ENCODE measurements around the gene ASTN2. TPM values are rescaled to one million over a fixed set of nuclear protein-coding genes. Genes with fewer than 3 reads are reported as not detected.

The ASTN2 gene
- polyA plus RNA-seq, 4 donors = 13.7 to 15.5 (median 14.5) TPM

- DNase-seq (ENCODE audit: low read depth in 4 of 4, low spot score in 2 of 4) = no peak
Observed at GRCh38 chr9:117368684-117369230, 46.1 kb downstream of the ASTN2 start.

DNA sequence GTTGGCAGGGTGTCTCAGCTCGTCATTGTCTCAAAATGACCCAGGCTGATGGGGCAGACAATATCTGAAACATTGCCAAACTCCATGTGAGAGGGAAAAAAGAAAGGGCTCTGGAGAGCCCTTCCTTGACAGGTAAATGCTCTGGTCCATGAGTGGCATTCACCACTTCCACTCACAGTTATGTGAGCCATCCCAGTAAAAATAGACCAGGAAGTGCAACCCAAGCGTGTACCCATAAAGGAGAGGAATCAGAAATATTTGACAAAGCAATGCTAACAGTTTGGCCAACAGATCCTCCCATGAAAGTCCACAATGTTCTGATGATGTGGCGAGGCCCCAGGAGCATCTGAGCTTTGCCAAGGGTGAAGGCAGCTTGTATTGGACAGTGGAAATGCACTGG, 49.4 kb downstream of the ASTN2 start:
- DNase-seq (ENCODE audit: low read depth in 4 of 4, low spot score in 2 of 4) = no peak

GRCh38 chr9:117363006-117363405, 51.9 kb downstream of the ASTN2 start:
- no peak for DNase-seq (ENCODE audit: low read depth in 4 of 4, low spot score in 2 of 4)

DNA sequence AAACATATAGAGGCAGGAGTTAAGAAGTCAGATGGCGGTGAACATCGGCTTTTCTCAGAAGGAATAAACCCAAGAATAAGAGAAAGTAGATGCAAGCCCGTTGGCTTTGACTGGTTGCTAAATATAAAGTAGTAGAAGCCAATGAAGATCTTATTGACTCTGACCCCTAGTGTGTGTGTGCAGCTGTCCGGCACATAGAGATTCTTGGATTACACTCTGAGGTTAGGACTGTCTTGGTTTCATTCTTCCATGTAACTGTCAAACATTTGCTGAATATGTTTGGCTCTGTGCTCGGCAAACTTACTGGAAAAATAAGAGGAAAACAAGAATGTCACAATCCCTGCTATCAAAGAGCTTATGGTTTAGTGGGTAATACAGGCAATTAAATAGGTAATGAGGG, 54.9 kb downstream of the ASTN2 start:
- no peak for DNase-seq (ENCODE audit: low read depth in 4 of 4, low spot score in 2 of 4)

DNA sequence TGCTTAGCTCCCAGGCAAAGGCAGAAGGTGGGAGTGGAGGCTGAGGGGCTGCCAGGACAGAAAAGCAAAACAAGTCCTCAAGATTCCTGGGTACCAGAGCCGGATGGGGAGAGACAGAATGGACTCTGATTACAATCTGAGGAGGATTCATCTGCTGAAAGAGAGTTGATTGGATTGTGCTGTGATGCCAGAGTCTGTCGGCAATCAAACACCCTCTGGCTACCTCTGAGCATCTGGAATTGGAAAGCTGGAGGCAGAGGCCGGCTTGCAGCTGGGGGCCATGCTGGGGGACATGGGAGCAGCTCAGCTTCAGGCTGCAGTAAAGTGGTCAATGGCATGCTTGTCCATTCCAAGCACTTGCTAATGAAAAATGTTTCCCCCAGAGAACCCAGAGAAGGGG, 59.3 kb downstream of the ASTN2 start:
- DNase-seq (ENCODE audit: low read depth in 4 of 4, low spot score in 2 of 4) = no peak

DNA sequence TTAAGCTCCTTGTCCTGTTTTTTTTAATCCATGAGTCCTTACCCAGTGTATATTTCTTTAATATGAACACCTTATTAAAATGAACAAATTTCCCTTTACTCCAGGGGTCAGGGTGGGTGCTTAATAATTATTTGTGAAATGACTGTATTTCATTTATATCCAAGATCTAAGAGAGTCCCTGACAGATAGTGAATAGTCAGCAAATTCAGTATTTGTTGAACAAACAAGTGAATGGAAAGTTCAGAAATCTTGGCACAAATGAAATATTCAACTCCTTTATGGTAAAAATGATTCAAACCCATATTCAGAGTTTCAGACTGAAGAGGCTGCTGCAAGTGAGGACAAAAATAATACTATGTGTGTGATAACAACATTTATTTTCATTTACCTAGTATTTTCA, 59.9 kb downstream of the ASTN2 start:
- DNase-seq (ENCODE audit: low read depth in 4 of 4, low spot score in 2 of 4) = no peak

GRCh38 chr9:117354244-117354847, 60.5 kb downstream of the ASTN2 start:
- DNase-seq (ENCODE audit: low read depth in 4 of 4, low spot score in 2 of 4) = no peak

- no peak for DNase-seq (ENCODE audit: low read depth in 4 of 4, low spot score in 2 of 4)
Observed at GRCh38 chr9:117344892-117345660, 69.8 kb downstream of the ASTN2 start.

DNA sequence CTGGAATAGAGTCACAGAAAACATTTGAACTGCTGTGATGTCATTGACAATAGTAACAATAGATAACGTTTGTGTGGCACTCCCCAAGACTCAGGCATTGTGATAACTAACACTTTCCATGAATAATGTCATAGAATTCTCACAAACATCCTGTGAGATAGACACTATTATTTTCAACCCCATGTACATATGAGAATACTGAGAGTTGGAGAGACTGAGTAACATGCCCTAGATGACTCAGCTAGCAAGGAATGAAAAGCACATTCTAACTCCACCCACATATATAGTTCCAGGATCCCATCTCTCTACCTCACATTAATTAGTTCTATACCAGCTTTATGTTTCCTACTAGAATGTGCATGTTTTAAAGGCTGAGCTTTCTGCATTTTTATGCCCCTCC, 71.4 kb downstream of the ASTN2 start:
- DNase-seq (ENCODE audit: low read depth in 4 of 4, low spot score in 2 of 4) = no peak

DNA sequence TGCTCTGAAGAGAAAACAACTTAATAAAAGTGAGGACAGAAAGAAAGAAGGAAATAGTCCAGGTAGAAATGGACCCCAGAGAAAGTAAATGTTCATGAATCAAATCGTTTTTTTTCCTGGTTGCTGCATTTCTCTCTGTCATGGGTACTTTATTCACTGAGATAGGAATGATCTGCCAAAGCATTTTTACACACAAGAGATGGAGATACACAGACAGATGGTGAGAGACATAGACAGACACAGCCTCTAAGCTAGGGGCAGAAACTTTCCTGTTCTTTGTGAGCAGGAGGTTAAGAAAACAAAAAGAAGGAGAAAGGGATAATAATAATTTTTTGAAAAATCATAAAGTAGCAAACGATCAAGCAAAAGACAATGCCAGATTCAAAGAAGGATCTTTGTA, 73.7 kb downstream of the ASTN2 start:
- DNase-seq (ENCODE audit: low read depth in 4 of 4, low spot score in 2 of 4) = no peak

- no peak for DNase-seq (ENCODE audit: low read depth in 4 of 4, low spot score in 2 of 4)
Observed at GRCh38 chr9:117340422-117340821, 74.4 kb downstream of the ASTN2 start.

DNA sequence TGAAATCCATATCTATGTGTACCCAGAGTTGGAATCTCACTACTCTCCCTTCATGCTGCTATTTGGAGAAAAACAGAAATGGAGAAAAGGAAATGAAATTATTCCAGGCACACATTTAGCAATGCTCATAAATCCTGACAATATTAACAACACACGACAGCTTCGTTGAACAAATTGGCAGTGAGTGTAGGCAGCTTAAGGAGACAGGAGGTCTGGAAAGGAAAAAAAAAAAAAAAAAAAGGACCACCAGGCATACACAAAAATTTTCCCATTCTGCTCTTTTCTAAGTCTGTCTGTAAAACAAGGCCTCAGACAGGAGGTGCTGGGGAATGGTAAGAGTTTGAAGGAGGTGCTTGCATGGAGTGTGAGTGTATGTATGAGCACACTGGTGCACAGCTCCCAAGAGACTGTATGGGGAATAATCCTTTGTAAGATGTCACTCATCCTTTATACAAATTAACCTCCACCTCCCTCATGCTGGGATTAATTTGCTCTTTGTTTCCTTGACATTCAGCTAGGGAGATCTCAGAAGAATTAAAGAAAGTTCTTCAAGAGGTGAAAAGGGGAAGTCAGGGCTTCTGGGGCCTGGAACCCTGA, 78.9 kb downstream of the ASTN2 start:
- DNase-seq (ENCODE audit: low read depth in 4 of 4, low spot score in 2 of 4) = no peak

DNA sequence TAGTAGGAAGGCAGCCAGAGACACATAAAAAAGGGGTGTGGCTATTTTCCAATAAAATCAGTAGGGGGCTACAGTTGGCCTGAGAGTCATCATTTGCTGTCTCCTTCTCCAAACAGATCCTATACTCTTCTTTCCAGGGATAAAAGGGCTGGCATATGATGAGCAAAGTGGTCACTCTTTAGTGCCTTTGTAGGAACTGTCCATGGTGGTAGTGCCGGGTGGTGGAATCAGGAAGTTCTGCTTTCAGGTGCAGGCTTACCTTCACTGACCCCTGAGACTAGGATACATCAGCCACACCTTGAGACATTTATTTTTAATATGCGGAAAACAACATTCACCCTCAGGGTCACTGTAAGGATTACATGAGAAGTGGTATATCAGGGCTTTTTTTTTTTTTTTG, 80.8 kb downstream of the ASTN2 start:
- DNase-seq (ENCODE audit: low read depth in 4 of 4, low spot score in 2 of 4) = no peak

DNA sequence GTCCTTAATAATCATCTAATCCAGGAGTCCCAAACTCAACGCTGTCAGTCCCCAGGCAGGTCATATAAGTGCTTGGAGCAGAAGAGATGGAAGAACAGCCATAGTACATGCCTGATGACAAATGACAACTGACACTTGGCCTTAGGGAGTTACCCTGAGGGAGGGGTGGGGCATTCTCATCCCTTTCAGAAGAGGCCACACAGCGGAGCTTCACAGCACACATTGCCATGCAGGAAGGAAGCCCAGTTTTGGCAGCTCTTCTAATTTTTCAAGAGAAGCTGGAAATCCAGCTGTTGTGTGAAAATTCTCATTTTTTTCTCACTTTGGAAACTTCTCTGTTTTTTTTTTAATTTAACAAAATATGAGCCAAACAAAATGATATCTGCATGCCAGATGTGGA, 89.0 kb downstream of the ASTN2 start:
- DNase-seq (ENCODE audit: low read depth in 4 of 4, low spot score in 2 of 4) = no peak

GRCh38 chr9:117325110-117325731, 89.6 kb downstream of the ASTN2 start:
- no peak for DNase-seq (ENCODE audit: low read depth in 4 of 4, low spot score in 2 of 4)

DNA sequence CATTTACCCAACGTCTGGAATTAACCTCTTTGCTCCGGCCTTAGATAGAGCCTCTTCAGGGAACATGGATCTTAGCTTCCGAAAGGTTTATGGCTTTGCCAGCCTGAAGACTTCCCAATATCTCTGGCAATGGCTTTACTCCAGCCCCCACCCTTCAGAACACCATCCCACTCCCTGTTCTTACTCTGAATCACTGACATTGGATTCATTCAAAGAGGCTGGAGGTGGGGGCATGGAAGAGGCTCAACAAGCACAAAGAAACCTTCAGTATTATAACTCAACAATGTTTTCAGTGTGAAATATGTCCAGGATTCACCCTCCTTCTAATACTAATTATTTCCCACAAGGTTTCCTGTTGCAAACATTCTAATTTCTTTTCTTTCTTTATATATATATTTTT, 91.5 kb downstream of the ASTN2 start:
- DNase-seq (ENCODE audit: low read depth in 4 of 4, low spot score in 2 of 4) = no peak

- no peak for DNase-seq (ENCODE audit: low read depth in 4 of 4, low spot score in 2 of 4)
Observed at GRCh38 chr9:117317192-117317591, 97.7 kb downstream of the ASTN2 start.

- no peak for DNase-seq (ENCODE audit: low read depth in 4 of 4, low spot score in 2 of 4)
Observed at GRCh38 chr9:117315236-117315635, 99.6 kb downstream of the ASTN2 start.

DNA sequence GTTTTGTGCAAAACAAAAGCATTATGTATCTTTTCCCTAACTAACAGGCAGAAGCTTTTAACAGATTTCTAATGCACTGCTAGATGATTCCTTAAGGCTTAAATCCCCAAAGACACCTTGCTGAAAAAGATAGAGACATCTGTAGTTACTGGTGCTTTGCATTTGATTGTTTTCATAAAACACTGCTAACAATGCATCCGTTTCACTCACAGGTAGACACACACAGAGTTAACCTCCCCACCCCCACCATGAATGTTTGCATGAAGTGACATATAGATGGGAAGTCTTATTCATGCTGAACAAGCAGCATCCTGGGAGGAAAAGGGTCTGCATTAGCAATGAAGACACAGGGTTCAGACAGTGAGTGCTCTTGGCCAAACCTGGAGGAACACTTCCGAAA, 100.9 kb downstream of the ASTN2 start:
- no peak for DNase-seq (ENCODE audit: low read depth in 4 of 4, low spot score in 2 of 4)

DNA sequence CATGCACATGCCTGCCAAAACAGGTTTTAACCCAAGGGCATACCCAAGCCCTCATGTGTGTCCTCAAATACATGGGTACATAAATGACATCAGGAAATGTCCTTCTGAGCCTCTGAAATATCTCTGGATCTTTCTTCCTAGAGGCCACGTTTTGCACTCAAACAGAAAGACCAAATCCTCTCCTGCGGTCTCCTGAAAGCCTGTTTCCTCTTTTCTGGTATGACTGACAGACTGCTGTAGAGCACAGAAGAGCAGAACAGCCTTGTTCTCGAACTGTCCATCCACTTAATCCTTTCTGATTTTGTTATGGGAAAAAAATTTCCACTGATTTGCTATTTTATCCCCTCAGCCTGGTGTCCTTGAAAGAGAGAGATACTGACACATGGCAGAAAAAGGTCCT, 107.2 kb downstream of the ASTN2 start:
- no peak for DNase-seq (ENCODE audit: low read depth in 4 of 4, low spot score in 2 of 4)

DNA sequence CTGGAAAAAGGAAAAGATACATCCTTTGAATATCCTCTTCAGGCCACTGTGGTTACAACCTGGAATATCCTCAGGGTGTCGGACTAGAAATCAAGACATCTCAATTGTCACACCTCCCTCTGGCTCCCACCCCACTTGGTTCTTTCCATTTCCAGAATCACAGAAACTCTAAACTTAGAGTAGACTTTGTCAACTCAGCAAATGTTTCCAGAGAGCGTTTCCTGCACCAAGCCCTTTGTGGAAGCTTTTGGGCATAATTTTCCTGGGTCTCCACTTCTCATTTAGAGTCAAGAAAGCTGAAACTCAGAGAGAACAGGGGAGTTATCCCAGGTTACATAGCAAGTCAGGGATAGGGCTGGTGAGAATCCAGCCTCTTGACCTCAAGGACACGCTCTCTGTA, 108.8 kb downstream of the ASTN2 start:
- no peak for DNase-seq (ENCODE audit: low read depth in 4 of 4, low spot score in 2 of 4)
